Fibroblast of lung (primary cell): ENCODE data around the gene LMX1A. TPM values are rescaled to one million over a fixed set of nuclear protein-coding genes. Genes with fewer than 3 reads are reported as not detected.

Experiments used
- DNase-seq, 2 donors: peaks; one replicate each; pipeline versions ENCODE4 v3.0.0 to v3.0.0-alpha.2; 2010; ENCODE audit warnings: low read depth in 2 of 2
- H2AFZ ChIP-seq: 2 replicates; pipeline ENCODE4 v1.5.1; 2012; ENCODE audit warnings: low read length, control low read depth, inconsistent platforms
- H3K27ac ChIP-seq: 2 replicates; pipeline ENCODE4 v1.5.1; 2011; ENCODE audit warnings: low read length, control low read depth; ENCODE audit not compliant: insufficient read depth
- H3K27me3 ChIP-seq: 2 replicates; pipeline ENCODE4 v1.5.1; 2011; ENCODE audit warnings: mild to moderate bottlenecking, low read length; ENCODE audit not compliant: control insufficient read depth, insufficient read depth
- H3K36me3 ChIP-seq: 2 replicates; pipeline ENCODE4 v1.5.1; 2011; ENCODE audit warnings: low read length; ENCODE audit not compliant: control insufficient read depth, insufficient read depth
- H3K4me1 ChIP-seq: 2 replicates; pipeline ENCODE4 v1.5.1; 2011; ENCODE audit warnings: low read length; ENCODE audit not compliant: control insufficient read depth, insufficient read depth; ENCODE audit errors: extremely low read depth
- H3K4me2 ChIP-seq: 2 replicates; pipeline ENCODE4 v1.5.1; 2011; ENCODE audit warnings: low read length, control low read depth; ENCODE audit not compliant: insufficient read depth; ENCODE audit errors: extremely low read depth
- H3K4me3 ChIP-seq, 4 experiments: fragments of 200-600 bp in 1 of 4; sonication (generic) in 1 of 4; replicated peaks in 1 of 4; 2 replicates each; pipeline ENCODE4 v1.5.1; 2011 to 2016; ENCODE audit warnings: low read length in 4 of 4, low read depth in 3 of 4, mild to moderate bottlenecking in 3 of 4, control low read depth in 2 of 4, inconsistent platforms in 1 of 4, mixed read lengths in 1 of 4; ENCODE audit not compliant: insufficient read depth in 1 of 4; ENCODE audit errors: control extremely low read depth in 1 of 4
- H3K79me2 ChIP-seq: 2 replicates; pipeline ENCODE4 v1.5.1; 2012; ENCODE audit warnings: mild to moderate bottlenecking, low read length, inconsistent platforms; ENCODE audit not compliant: control insufficient read depth, insufficient read depth
- H3K9ac ChIP-seq: 2 replicates; pipeline ENCODE4 v1.5.1; 2011; ENCODE audit warnings: mild to moderate bottlenecking, low read length, control low read depth; ENCODE audit not compliant: insufficient read depth
- H3K9me3 ChIP-seq: 2 replicates; pipeline ENCODE4 v1.5.1; 2012; ENCODE audit warnings: low read depth, low read length; ENCODE audit not compliant: control insufficient read depth, insufficient read depth
- H4K20me1 ChIP-seq: 2 replicates; pipeline ENCODE4 v1.5.1; 2011; ENCODE audit warnings: low read length; ENCODE audit not compliant: control insufficient read depth, insufficient read depth; ENCODE audit errors: extremely low read depth
- CTCF ChIP-seq, 2 donors: IDR thresholded peaks in 1 of 2; conservative IDR thresholded peaks in 1 of 2; 1 replicate in 1 of 2; 2 replicates in 1 of 2; pipeline ENCODE4 v1.5.1; 2011 to 2012; ENCODE audit warnings: low read length in 2 of 2, control low read depth in 1 of 2, inconsistent platforms in 1 of 2, low read depth in 1 of 2, mild to moderate bottlenecking in 1 of 2
- EZH2 ChIP-seq: IDR thresholded peaks from 2 replicates; pipeline ENCODE4 v1.5.1; 2012; ENCODE audit warnings: low read length, control low read depth, mild to moderate bottlenecking; ENCODE audit errors: missing control alignments
- polyA plus RNA-seq, 2 donors: library from polyadenylated mRNA; depleted of rRNA in 1 of 2; stranded (reverse) in 1 of 2; unstranded in 1 of 2; fragments of >200 nt; gene quantifications; 2 replicates each; pipeline ENCODE4 v1.2.1, GENCODE V29; 2011 to 2012; ENCODE audit warnings: missing spikeins in 1 of 2
- total RNA-seq: library from RNA; depleted of rRNA; stranded (reverse); fragments of >200 nt; gene quantifications from 2 replicates; pipeline ENCODE4 v1.2.1, GENCODE V29; 2014

Gene LMX1A
- total and polyA plus RNA-seq, 2 donors (not counting 1 experiment from before 2014, with no cell fraction given), result not detected

GRCh38 chr1:165324050-165324449 lies 32.5 kb downstream of the LMX1A start:
- H3K27me3 ChIP-seq, result no peaks in the 10 kb centered on the region
- no peak overlapping the region for H3K4me3 ChIP-seq
- no peak overlapping the region for H3K9ac ChIP-seq
- no peak for DNase-seq
- no peak overlapping the region for H3K4me2 ChIP-seq
- no peak overlapping the region for H3K27ac ChIP-seq
- no peaks in the 10 kb centered on the region for H3K36me3 ChIP-seq
- TF ChIP-seq EZH2, result no peak
- no peak for TF ChIP-seq CTCF (conservative IDR thresholded peaks at IDR 0.05 in 1 of 2, IDR thresholded peaks at IDR 0.05 in 1 of 2; ENCODE audit: low read depth in 1 of 2, low read length in 2 of 2)
- no peaks in the 10 kb centered on the region for H3K79me2 ChIP-seq
- H4K20me1 ChIP-seq, result no peaks in the 10 kb centered on the region
- no peak overlapping the region for H2AFZ ChIP-seq
- no peaks in the 10 kb centered on the region for H3K4me1 ChIP-seq
- H3K9me3 ChIP-seq, result no peaks in the 10 kb centered on the region

- Histone ChIP-seq H3K4me3 (no peak overlapping the region), H3K9me3 (no peaks in the 10 kb centered on the region), H3K27ac (no peak overlapping the region), H3K79me2 (no peaks in the 10 kb centered on the region), H2AFZ (no peak overlapping the region), H4K20me1 (no peaks in the 10 kb centered on the region), H3K27me3 (no peaks in the 10 kb centered on the region), H3K4me1 (no peaks in the 10 kb centered on the region), H3K4me2 (no peak overlapping the region), H3K9ac (no peak overlapping the region), H3K36me3 (no peaks in the 10 kb centered on the region)
- no peak for DNase-seq
- TF ChIP-seq CTCF (conservative IDR thresholded peaks at IDR 0.05 in 1 of 2, IDR thresholded peaks at IDR 0.05 in 1 of 2; ENCODE audit: low read depth in 1 of 2, low read length in 2 of 2) (no peak), EZH2 (no peak)
Observed at GRCh38 chr1:165317612-165318011, 38.9 kb downstream of the LMX1A start.

- Histone ChIP-seq H3K4me1 (no peaks in the 10 kb centered on the region), H3K4me3 (no peak overlapping the region), H2AFZ (no peak overlapping the region)
Observed at GRCh38 chr1:165316153-165316772, 40.3 kb downstream of the LMX1A start.

More at GRCh38 chr1:165316153-165316772, 40.3 kb downstream of the LMX1A start:
- H3K27me3 ChIP-seq, result no peaks in the 10 kb centered on the region
- no peak for DNase-seq
- no peaks in the 10 kb centered on the region for H3K79me2 ChIP-seq
- H3K9me3 ChIP-seq, result no peaks in the 10 kb centered on the region
- TF ChIP-seq CTCF (conservative IDR thresholded peaks at IDR 0.05 in 1 of 2, IDR thresholded peaks at IDR 0.05 in 1 of 2; ENCODE audit: low read depth in 1 of 2, low read length in 2 of 2) (no peak), EZH2 (no peak)
- H3K4me2 ChIP-seq, result no peak overlapping the region
- no peaks in the 10 kb centered on the region for H3K36me3 ChIP-seq
- H3K27ac ChIP-seq, result no peak overlapping the region
- H4K20me1 ChIP-seq, result no peaks in the 10 kb centered on the region
- H3K9ac ChIP-seq, result no peak overlapping the region
